NCI-H2107 (cell line): ENCODE results near the gene MC1R.
"Not testable (repeated sequence)": the region's sequence is repeated elsewhere in the genome, so short reads cannot be mapped to it uniquely, and the experiment has no call there.

ENCODE experiments used
- DNase-seq: peaks from one replicate; lab custom pipeline; 2025; lab: John Stamatoyannopoulos, UW

Gene MC1R

DNA sequence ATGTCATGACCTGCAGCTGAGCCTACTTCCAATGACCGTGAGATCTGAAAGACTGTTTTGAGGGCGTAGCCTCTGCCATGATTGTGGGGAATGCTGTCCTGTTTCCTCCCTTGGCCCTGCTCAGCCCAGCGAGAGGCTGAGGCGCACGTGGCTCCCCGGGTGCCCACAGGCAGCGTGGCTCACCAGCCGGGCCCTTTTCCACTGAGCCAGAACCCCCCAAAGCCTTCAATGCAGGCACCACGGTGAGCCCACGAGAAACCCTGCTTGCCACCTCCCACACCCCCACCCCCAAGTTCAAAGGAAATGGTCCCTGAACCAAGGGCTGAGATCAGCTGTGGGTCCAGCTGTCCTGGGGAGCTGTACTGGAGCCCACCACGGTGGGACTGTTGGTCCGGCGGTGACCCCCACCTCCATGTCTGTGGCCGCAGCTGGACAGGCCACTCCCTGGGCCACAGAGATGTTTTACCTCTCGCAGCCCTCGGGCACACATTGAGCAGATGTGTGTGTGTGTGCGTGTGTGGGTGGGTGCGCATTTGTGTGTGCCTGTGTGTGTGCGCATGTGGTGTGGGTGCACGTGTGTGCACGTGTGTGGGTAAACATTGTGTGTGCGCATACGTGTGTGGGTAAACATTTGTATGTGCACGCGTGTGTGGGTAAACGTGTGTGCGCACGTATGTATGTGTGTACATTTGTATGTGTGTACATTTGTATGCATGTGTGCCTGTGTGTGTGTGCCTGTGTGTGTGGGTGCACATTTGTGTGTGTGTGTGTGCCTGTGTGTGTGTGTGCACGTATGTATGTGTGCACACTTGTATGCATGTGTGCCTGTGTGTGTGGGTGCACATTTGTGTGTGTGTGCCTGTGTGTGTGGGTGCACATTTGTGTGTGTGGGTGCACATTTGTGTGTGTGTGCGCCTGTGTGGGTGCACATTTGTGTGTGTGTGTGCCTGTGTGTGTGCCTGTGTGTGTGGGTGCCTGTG lies 5.0 kb upstream of the MC1R start:
- no peak for DNase-seq

DNA sequence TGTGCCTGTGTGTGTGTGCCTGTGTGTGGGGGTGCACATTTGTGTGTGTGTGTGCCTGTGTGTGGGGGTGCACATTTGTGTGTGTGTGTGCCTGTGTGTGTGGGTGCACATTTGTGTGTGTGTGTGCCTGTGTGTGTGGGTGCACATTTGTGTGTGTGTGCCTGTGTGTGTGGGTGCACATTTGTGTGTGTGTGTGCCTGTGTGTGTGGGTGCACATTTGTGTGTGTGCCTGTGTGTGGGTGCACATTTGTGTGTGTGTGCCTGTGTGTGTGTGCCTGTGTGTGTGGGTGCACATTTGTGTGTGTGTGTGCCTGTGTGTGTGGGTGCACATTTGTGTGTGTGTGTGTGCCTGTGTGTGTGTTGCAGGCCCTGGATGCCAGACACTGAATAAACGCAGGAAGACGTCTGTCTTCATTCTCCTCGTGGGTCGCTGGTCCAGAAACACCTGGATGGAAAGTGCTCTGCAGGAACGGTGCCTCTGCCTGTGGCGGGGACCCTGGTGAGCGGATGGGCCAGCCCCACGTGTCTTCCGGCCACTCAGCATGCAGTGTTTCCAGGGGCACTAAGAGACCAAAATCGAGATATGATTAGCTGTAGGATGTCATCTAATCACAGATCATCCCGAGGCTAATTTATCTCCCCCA lies 3.9 kb upstream of the MC1R start:
- not testable (repeated sequence) for DNase-seq

DNA sequence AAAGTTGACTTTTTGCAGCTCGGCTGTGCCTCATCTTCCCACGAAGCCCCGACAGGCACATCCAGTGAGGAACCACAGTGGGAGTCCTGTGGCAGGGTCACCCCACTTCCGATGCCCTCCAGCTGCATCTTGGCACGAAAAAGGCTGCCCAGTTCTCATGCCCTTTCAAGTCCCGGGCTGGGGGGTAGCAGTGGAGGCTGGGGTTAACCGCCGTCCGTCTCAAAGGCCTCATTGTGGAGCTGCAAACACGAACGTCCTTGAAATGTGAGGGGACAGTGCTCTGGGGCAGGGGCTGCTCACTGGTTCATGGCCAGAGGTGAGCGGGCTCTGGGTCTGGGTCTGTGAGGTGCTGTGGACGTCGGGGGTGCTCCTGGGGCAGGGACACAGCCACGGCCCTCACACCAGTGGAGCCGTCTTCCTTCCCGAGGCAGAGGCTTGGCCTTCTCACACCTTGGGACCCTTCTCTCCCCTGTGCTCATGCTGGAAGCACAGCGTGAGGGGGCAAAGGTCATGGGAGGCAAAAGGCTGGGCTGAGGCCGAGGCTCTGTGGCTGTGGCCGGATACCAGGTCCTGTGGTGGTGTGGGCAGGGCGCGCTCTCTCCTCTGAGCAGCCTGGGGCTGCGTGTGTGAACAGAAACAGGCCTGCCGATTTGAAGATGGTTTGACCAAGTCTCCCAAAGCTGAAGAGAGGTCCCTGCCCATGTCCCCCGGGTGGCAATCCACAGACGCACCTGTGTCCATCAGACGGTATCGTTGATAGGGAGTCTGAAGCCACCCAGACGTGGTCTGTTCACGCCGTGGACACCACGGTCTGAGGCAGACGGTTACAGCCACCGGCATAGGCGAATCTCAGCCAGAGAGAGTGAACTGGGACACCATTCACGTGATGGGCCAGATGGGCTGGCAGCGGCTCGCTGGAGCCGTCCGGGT lies 3.1 kb upstream of the MC1R start:
- no peak for DNase-seq

DNA sequence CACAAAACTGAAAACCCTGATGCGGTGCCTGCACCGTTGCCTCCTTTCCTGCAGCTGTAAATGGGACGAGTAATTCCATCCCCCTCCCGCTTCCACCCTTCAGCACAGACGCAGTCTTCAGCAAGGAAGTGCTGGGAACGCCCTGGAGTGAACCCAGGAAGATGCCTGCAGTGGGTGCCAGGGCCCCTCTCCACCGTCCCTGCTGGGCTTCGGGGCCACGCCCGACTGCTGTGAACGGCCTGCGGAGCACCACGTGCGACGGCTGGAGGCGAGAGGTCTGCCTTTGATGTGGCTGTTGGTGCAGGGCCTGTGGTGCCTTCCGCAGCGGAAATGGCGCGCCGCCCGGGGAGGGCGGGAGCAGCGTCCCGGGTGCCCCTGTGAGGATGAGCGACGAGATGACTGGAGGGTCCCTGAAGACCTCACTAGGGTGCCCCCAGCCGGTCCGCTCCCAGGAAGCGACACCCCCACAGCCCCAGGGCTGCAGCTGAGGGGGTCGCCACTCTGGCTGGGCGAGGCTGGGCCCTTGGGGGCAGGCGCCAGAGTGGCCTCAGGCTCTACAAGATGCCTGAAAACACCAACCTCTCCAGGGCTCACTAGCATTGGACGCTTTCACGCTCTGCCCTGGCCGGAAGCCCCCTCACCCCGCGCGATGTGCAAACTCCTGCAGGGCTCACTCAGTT lies 749 bp upstream of the MC1R start:
- peak; percentile 75 for DNase-seq

DNA sequence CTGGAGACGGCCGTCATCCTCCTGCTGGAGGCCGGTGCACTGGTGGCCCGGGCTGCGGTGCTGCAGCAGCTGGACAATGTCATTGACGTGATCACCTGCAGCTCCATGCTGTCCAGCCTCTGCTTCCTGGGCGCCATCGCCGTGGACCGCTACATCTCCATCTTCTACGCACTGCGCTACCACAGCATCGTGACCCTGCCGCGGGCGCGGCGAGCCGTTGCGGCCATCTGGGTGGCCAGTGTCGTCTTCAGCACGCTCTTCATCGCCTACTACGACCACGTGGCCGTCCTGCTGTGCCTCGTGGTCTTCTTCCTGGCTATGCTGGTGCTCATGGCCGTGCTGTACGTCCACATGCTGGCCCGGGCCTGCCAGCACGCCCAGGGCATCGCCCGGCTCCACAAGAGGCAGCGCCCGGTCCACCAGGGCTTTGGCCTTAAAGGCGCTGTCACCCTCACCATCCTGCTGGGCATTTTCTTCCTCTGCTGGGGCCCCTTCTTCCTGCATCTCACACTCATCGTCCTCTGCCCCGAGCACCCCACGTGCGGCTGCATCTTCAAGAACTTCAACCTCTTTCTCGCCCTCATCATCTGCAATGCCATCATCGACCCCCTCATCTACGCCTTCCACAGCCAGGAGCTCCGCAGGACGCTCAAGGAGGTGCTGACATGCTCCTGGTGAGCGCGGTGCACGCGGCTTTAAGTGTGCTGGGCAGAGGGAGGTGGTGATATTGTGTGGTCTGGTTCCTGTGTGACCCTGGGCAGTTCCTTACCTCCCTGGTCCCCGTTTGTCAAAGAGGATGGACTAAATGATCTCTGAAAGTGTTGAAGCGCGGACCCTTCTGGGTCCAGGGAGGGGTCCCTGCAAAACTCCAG lies 1.1 kb downstream of the MC1R start:
- no peak for DNase-seq

DNA sequence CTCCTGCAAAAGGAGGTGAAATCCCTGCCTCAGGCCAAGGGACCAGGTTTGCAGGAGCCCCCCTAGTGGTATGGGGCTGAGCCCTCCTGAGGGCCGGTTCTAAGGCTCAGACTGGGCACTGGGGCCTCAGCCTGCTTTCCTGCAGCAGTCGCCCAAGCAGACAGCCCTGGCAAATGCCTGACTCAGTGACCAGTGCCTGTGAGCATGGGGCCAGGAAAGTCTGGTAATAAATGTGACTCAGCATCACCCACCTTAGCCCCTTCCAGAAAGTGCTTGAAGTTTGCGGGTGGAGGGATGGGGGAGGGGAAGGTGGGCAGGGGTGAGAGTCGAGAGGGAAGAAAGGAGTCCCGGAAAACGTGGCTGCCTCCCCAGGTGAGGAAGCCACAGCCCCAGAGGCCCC lies 2.1 kb downstream of the MC1R start:
- no peak for DNase-seq

DNA sequence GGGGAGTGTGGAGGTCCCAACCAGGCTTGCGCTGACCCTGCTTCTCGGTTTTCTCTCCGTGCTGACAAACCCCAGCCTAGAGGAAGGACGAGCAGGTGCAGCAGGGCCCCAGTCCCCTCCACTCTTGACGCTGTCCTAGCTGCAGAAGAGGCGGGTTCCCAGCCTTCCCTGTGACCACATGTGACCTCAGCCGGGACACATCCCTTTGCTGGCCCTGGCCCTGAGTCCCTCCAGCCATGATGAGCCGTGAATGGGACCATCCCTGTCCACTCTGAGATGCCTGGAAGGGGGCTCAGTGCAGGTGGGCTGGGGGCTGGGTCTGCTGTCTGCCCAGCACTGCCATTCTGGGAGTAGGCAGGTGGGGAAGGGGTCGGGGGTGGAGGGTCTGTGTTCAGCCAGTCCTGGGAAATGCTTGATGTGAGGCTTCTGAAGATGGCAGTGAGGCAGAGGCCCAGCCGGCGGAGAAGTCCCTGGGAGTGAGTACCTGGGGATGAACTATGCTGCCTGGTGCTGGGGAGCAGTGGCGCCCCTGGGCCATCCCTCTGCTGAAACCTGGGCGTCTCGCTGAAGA lies 2.6 kb downstream of the MC1R start:
- DNase-seq, result no peak

DNA sequence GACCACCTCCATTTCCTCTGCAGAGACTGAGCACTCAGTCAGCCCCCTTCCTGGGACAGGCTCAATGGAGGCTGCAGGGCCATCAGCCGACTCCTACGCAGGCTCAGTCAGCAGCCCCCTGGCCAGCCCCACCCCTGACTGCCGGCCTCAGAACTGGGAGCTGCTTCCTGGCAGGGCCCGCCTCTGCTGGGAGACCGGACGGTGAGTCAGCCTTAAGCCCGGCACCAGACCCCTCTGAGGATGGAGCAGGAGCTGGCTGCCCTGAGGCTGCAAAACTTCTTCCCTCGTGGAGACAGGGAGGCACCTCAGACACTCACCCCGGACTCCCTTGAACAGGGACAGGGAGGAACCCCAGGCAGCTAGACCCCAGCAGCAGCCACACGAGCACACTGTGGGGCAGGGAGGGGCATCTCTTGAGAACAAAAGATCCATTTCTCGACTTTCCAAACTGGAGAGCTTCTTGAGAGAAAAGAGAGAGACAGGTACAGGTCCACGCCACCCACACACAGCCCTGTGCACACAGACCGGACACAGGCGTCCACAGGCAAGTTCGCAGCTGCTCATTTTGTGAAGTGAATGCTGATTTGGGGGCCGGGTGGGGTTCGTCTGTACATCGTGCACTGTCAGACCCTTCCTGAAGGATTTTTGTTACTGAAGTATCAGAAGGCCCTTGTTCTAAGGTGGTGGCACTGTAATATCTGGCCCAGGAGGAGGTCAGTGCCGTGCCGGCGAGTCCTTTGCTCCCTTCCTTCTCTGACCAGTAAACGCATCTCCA lies 3.2 kb downstream of the MC1R start:
- DNase-seq, result no peak

DNA sequence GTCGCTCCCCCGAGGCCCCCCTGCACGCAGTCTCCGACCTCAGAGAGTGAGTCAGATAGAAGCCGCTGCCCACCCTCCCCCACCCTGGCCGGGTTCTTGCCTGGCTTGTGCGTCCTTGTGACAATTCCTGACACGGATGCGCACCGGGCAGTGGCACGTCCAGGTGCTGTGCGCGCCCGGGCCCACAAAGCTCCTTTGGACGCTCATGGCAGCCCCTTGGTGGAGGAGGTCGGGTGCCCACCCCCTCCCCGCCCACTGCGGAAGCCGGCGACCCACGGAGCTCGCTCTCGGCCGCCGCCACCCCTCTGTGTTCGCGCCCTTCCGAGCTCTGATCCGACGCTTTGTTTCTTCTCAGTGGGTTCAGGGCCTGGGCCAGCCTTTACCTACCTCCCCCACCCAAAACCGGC lies 3.8 kb downstream of the MC1R start:
- no peak for DNase-seq

DNA sequence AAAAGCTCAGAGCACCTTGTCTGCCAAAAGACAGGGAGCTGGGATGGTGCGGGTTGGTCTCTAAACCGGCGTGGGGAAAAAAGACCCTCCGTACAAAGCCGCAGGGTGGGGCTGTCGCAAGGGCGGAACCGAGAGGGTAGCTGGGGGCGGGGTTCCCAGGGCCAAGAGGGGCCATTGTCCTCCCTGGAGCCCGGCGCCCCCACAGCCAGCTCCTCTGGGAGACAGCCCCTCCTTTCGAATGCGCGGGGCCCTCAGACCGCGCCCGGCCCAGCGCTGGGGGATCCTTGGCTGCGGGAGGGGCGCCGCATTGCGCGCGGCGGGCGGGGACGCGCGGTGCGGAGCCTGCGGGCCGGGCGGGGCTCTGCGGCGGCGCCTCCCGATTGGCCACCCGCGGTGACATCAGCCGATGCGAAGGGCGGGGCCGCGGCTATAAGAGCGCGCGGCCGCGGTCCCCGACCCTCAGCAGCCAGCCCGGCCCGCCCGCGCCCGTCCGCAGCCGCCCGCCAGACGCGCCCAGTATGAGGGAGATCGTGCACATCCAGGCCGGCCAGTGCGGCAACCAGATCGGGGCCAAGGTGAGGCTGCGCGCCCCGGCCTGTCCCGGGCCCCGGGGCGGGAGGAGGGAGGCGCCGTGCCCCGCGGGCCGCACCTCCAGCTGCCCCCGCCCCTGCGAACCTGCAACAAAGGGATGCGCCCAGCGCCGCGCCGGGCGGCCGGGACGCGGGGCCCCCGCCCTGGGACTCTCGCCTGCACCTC lies 4.4 kb downstream of the MC1R start, which contains the start of gene TUBB3:
TSS of gene TUBB3 (plus strand) at position 459 of the 756 bp plus-strand sequence. CDS start at position 519, 60 bp downstream.
- DNase-seq, result peak; percentile 54

DNA sequence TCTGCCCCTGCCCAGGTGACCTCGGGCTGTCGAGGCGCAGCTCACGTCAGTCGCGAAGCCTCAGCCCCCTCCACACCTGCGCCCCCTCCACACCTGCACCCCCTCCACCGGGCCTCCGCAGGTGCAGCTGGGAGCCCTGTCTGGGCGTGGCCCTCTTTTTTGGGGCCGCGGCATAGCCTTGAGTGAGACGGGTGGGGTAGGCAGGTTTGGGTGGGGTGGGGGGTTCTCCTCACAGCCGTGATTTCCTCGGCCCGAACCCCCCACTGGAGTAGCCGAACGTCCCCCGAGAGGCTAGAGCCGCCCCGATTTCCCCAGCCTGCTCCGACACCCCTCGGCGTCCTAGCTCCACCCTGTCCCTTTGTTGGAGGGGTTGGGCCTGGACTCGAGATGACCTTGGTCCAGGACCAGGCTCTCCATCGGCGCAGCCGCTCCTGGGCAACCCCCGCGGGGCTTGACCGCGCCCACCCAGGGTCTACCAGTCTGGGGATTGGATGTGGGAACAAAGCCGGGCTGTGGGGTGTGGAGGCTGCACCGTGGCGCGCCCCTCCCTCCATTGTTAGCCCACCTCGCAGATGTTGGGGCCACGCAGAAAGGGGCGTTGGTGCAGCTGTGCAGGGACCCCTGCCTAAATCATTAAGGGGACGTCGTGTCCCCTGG lies 5.1 kb downstream of the MC1R start:
- DNase-seq, result no peak

DNA sequence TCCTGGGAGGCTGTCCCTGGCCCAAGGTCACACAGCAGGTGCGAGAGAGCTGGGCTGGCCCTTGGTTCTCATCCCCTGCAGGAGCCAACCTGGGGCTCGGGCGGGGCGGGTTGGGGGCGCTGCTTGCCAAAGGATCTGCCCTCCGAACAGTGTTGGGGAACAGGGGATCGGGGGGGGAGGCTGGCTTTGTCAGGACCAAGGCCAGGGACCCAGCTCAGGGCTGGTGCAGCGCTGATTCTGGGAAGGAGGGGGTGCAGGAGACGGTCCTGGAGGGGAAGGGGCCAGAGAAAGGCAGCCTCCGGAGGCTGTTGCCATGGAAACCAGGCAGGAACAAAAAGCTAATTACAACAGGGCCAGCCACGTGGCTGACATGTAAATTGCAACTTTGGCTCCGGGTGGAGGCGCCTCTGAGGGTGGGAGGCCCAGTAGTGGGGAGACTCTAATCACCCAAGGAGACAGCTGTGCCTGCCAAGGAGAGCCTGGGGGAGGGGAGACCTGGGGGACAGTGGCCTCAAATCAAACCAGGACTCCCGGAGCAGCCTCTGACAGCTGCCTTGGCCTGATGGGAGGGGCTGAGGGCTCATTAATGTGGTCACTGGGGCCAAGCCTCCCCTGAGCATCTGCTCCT lies 5.7 kb downstream of the MC1R start:
- no peak for DNase-seq

DNA sequence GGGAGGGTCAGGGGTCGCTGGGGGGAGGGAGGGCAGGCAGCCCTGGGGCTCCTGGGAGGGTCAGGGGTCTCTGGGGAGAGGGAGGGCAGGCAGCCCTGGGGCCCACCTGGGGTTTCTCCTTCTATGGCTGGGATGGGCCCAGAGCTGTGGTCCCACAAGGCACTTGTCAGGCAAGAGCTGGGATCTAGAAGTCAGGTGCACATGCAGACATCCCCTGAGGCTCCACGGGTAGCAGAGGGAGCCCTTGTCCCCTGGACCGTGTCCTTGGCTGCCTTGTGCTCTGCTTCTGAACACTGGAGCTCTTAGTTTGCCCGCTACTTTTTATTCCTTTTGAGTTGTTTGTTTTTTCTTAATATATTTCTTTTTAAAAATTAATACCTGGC lies 6.3 kb downstream of the MC1R start:
- no peak for DNase-seq

DNA sequence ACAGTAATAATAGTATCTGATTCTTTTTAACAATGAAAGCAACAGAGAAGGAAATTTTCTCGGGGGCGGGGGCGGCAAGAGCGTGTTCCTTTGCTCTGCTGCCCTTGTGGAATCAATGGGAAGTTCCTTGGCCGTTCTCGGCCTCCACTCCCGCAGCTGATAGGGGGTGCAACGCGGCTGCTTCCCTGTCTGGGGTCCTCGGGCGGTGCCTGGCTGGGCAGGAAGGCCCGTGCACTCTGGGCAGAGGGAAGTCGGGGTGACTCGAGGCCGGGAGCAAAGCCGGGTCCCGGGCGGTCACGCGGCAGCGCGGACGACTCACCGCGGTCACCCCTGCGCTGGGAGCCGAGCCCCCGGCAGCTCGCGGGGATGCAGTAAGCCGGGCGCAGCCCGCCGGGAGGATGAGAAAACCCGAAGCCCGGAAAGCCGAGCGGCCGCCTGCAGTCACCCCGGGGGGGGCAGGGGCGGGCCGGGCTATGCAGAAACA lies 7.0 kb downstream of the MC1R start:
- DNase-seq, result no peak

DNA sequence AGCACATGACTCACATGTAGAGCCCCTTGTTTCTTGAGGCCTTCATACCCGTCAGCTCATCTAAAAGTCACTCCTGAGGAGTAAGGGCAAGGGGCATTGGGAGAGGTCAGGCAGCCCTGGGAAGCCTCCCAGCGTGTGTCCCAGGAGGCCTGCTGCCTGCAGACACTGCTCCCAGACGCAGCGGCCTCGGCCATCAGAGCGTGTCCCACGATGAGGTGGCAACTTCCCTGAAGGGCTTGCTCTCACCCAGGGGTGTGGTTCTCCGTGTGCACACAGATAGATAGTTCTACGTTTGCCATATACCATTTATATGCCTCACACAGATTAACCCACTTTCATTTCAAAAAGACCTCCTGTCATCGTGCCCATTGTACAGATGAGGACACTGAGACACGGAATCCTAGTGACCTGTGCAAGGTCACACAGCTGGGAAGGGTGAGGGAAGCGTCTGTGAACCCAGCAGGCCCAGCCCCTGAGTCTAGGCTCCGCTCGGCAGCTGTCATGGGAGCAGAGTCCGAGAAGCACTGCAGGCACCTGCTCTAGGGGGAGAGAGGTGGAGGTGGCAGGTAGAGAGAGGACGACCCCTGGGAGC lies 12.7 kb downstream of the MC1R start:
- no peak for DNase-seq

DNA sequence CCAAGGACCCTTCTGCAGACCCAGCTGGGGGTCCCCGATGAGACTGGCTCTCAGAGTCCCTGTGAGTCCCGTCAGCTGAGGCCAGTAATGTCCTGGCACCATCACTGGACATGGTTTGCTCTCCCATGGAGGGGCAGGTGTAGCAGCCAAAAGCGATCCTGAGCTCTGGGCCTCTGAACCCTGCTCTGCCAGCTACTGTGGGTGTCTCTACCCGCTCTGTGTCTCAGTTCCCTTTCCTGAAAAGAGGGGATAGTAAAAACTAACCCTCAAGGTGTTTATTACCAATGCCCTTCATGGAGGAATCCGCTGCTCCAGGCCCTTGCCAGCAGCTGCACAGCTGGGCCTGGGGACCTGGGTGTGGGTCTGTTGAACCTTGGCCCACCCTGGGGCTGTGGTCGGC lies 13.3 kb downstream of the MC1R start:
- DNase-seq, result no peak

DNA sequence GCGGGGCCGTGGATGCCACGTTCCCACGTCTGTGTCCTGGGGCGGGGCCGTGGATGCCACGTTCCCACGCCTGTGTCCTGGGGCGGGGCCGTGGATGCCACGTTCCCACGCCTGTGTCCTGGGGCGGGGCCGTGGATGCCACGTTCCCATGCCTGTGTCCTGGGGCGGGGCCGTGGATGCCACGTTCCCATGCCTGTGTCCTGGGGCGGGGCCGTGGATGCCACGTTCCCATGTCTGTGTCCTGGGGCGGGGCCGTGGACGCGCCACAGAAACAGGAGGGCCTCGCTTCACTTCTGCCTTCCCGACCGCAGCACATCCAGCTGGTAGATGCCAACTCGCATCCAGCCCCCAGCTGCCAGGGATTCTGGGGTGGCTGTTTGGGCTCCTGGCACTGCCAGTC lies 15.4 kb downstream of the MC1R start:
- not testable (repeated sequence) for DNase-seq
